ENCODE data around the gene ARGLU1.

Gene ARGLU1

GRCh38 chr13:106581225-106581624 lies 13.3 kb upstream of the ARGLU1 start:
- DNase-seq: no peak

- no peak for DNase-seq
These were observed 8.0 kb upstream of the ARGLU1 start for GRCh38 chr13:106575896-106576295.

- no peak for DNase-seq
These were observed 5.9 kb upstream of the ARGLU1 start for GRCh38 chr13:106573868-106574267.

- no peak for DNase-seq
These were observed 5.4 kb upstream of the ARGLU1 start for GRCh38 chr13:106573284-106573846.

- DNase-seq: peak; percentile 42
These were observed 2.4 kb upstream of the ARGLU1 start for GRCh38 chr13:106570299-106570852.

GRCh38 chr13:106569233-106570095 lies 1.5 kb upstream of the ARGLU1 start:
- DNase-seq: no peak

- DNase-seq: no peak
These were observed 514 bp upstream of the ARGLU1 start for GRCh38 chr13:106568299-106569003.

GRCh38 chr13:106566641-106567473 lies 1.1 kb downstream of the ARGLU1 start:
- peak; percentile 78 for DNase-seq

GRCh38 chr13:106565127-106565775 lies 2.7 kb downstream of the ARGLU1 start:
- DNase-seq: no peak

GRCh38 chr13:106562301-106562700 lies 5.6 kb downstream of the ARGLU1 start:
- DNase-seq: no peak

- no peak for DNase-seq
These were observed 6.3 kb downstream of the ARGLU1 start for GRCh38 chr13:106561551-106562170.

- no peak for DNase-seq
These were observed 7.1 kb downstream of the ARGLU1 start for GRCh38 chr13:106560821-106561220.

- no peak for DNase-seq
These were observed 9.4 kb downstream of the ARGLU1 start for GRCh38 chr13:106558527-106558926.

GRCh38 chr13:106555631-106556328 lies 12.2 kb downstream of the ARGLU1 start:
- DNase-seq: no peak

GRCh38 chr13:106551751-106552150 lies 16.2 kb downstream of the ARGLU1 start:
- DNase-seq: no peak

- DNase-seq: no peak
These were observed 16.6 kb downstream of the ARGLU1 start for GRCh38 chr13:106551350-106551749.

GRCh38 chr13:106550570-106551135 lies 17.3 kb downstream of the ARGLU1 start:
- no peak for DNase-seq

- DNase-seq: no peak
These were observed 19.8 kb downstream of the ARGLU1 start for GRCh38 chr13:106548064-106548696.

- no peak for DNase-seq
These were observed 26.1 kb downstream of the ARGLU1 start for GRCh38 chr13:106541826-106542225.

- no peak for DNase-seq
These were observed 27.3 kb downstream of the ARGLU1 start for GRCh38 chr13:106540613-106541012.

Data from NCI-H69 (cell line).